Measurements from ENCODE around the gene SLC35A3.

DNA sequence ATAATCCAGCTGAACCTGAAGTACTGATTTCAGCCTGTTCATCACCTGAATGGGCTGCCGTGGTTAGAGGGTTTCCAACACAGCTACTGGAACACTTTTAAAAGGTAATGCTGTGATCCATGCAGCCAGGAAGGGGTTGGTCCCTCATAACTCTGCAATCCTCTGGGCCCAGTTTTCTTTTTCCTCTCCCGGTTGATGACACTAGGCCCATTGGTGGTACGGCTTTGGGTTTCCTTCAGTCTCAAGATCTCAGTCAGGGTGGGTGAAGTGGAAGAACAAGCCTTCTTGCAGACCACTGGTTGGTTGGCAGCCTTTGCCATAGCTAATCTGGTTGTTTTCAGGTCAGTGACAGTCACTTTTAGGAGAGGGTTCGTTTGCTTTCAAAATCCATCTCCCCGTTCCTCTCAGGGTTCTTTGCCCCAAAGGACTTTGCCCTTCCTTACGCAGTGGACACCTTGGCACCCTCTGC lies 502 bp upstream of the SLC35A3 start:
- TF ChIP-seq, protein P1, sequence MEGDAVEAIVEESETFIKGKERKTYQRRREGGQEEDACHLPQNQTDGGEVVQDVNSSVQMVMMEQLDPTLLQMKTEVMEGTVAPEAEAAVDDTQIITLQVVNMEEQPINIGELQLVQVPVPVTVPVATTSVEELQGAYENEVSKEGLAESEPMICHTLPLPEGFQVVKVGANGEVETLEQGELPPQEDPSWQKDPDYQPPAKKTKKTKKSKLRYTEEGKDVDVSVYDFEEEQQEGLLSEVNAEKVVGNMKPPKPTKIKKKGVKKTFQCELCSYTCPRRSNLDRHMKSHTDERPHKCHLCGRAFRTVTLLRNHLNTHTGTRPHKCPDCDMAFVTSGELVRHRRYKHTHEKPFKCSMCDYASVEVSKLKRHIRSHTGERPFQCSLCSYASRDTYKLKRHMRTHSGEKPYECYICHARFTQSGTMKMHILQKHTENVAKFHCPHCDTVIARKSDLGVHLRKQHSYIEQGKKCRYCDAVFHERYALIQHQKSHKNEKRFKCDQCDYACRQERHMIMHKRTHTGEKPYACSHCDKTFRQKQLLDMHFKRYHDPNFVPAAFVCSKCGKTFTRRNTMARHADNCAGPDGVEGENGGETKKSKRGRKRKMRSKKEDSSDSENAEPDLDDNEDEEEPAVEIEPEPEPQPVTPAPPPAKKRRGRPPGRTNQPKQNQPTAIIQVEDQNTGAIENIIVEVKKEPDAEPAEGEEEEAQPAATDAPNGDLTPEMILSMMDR (IDR thresholded peaks at IDR 0.05 in 2 of 3, conservative IDR thresholded peaks at IDR 0.05 in 1 of 3; ENCODE audit: borderline replicate concordance in 1 of 3, insufficient read depth in 1 of 3, low read depth in 2 of 3, low read length in 2 of 3): no peak
- no peak for TF ChIP-seq POLR2A (IDR thresholded peaks at IDR 0.05; ENCODE audit: borderline replicate concordance, extremely low read depth, insufficient read depth, insufficient read length)
- TF ChIP-seq EZH2 (IDR thresholded peaks at IDR 0.05): no peak
- no peak; the same call in 1 of the 2 replicates for TF ChIP-seq ZFX (IDR thresholded peaks at IDR 0.05)
- no peak for TF ChIP-seq JUND (IDR thresholded peaks at IDR 0.05)
- TF ChIP-seq, protein P2, sequence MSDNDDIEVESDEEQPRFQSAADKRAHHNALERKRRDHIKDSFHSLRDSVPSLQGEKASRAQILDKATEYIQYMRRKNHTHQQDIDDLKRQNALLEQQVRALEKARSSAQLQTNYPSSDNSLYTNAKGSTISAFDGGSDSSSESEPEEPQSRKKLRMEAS (IDR thresholded peaks at IDR 0.05): no peak
- TF ChIP-seq, protein P3, sequence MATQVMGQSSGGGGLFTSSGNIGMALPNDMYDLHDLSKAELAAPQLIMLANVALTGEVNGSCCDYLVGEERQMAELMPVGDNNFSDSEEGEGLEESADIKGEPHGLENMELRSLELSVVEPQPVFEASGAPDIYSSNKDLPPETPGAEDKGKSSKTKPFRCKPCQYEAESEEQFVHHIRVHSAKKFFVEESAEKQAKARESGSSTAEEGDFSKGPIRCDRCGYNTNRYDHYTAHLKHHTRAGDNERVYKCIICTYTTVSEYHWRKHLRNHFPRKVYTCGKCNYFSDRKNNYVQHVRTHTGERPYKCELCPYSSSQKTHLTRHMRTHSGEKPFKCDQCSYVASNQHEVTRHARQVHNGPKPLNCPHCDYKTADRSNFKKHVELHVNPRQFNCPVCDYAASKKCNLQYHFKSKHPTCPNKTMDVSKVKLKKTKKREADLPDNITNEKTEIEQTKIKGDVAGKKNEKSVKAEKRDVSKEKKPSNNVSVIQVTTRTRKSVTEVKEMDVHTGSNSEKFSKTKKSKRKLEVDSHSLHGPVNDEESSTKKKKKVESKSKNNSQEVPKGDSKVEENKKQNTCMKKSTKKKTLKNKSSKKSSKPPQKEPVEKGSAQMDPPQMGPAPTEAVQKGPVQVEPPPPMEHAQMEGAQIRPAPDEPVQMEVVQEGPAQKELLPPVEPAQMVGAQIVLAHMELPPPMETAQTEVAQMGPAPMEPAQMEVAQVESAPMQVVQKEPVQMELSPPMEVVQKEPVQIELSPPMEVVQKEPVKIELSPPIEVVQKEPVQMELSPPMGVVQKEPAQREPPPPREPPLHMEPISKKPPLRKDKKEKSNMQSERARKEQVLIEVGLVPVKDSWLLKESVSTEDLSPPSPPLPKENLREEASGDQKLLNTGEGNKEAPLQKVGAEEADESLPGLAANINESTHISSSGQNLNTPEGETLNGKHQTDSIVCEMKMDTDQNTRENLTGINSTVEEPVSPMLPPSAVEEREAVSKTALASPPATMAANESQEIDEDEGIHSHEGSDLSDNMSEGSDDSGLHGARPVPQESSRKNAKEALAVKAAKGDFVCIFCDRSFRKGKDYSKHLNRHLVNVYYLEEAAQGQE (IDR thresholded peaks at IDR 0.05; ENCODE audit: low read depth): no peak
- no peak for TF ChIP-seq YY1 (IDR thresholded peaks at IDR 0.05; ENCODE audit: extremely low read depth, insufficient replicate concordance, low read depth, low read length)
- no peak for TF ChIP-seq RAD21 (IDR thresholded peaks at IDR 0.05; ENCODE audit: low read depth)
